ENCODE measurements around the gene GPC6.

DNA sequence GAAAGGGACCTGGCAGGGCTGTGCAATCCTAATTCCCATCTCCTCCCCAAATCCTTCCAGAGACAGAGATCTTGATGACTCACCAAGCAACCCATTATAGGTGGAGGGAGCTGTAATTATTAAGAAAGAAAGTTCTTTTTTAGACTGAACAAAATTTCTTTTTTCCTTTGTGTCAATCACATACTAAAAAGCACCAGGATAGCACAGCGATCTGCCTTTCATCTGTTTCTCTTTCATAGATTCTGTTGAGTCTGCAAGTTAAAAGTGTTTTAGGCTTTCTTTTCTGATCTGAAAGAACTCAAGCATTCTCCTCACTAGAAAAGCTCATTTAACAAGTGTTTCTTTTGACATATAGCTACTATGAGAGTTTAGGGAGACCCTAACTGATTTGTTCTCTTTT lies 1030.1 kb downstream of the GPC6 start:
- no peak for TF ChIP-seq EZH2 (IDR thresholded peaks at IDR 0.05)
- TF ChIP-seq, protein P1, sequence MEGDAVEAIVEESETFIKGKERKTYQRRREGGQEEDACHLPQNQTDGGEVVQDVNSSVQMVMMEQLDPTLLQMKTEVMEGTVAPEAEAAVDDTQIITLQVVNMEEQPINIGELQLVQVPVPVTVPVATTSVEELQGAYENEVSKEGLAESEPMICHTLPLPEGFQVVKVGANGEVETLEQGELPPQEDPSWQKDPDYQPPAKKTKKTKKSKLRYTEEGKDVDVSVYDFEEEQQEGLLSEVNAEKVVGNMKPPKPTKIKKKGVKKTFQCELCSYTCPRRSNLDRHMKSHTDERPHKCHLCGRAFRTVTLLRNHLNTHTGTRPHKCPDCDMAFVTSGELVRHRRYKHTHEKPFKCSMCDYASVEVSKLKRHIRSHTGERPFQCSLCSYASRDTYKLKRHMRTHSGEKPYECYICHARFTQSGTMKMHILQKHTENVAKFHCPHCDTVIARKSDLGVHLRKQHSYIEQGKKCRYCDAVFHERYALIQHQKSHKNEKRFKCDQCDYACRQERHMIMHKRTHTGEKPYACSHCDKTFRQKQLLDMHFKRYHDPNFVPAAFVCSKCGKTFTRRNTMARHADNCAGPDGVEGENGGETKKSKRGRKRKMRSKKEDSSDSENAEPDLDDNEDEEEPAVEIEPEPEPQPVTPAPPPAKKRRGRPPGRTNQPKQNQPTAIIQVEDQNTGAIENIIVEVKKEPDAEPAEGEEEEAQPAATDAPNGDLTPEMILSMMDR (IDR thresholded peaks at IDR 0.05): no peak

All from neural progenitor cell (in vitro differentiated cells).